Measurements from ENCODE around the gene TNS3.

TNS3 gene

DNA sequence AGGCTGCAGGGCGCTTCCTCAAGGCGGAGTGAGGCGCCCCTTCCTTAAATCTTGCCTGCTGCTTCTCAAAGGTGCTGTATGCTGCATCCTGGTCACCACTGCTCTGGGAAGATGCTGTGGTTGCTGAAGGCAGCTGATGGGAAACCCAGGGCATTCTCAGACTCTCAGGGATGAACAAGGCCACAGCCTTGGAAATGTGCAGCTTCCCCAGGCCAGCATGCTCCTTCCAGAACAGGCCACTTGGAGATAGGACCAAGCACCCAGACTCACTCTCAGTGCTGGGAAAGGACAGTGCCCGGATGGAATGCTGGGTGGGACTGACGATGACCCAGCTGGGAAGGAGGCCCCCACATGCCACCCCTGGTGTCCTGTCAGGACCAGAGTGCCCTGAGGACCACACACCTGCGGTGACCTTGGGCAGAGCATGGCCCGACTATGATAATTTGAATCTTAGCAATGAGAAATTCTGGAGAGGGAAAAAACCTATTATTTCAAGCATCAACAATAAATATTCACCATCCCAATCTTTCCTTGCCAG lies 235.5 kb downstream of the TNS3 start:
- CTCF ChIA-PET, result no interaction called here
- H3K4me3 ChIP-seq (ENCODE audit: control insufficient read depth in 1 of 7, extremely low read depth in 1 of 7, insufficient read depth in 4 of 7, low read depth in 2 of 7, low read length in 6 of 7), result no peak overlapping the region
- no peaks in the 10 kb centered on the region for H3K27me3 ChIP-seq (replicated peaks in 2 of 5; ENCODE audit: control insufficient read depth in 4 of 5, insufficient read depth in 5 of 5, low read length in 4 of 5)
- H3K36me3 ChIP-seq (ENCODE audit: control insufficient read depth in 4 of 4, insufficient read depth in 4 of 4, low read length in 3 of 4), result peaks cover 4 to 71% (median 45%) of the 10 kb centered on the region in 4 experiments
- 98% methylated on average over 5 of the region's 7 CpGs for WGBS (ENCODE audit: insufficient coverage)
- no peaks in the 10 kb centered on the region for H3K9me3 ChIP-seq (ENCODE audit: control extremely low read depth in 1 of 5, control insufficient read depth in 4 of 5, insufficient read depth in 2 of 5, low read depth in 1 of 5, low read length in 4 of 5)
- no peak for DNase-seq
- POLR2A ChIA-PET, result interaction anchor here (0.5 kb wide), 1 partner anchor 37 kb away, joined by 3 read pairs; no protein-coding TSS in a partner anchor
- H3K4me1 ChIP-seq (ENCODE audit: control extremely low read depth in 1 of 4, control insufficient read depth in 4 of 4, insufficient read depth in 4 of 4, low read length in 3 of 4), result no peaks in the 10 kb centered on the region
- H3K27ac ChIP-seq (ENCODE audit: insufficient read depth in 1 of 2, low read depth in 1 of 2, low read length in 2 of 2, poor library complexity in 1 of 2, severe bottlenecking in 2 of 2), result no peak overlapping the region

GRCh38 chr7:47345857-47346298 lies 236.0 kb downstream of the TNS3 start:
- ChIA-PET CTCF (no interaction called here), POLR2A (interaction anchor here (0.5 kb wide), 1 partner anchor 37 kb away, joined by 3 read pairs; no protein-coding TSS in a partner anchor)
- Histone ChIP-seq H3K4me1 (ENCODE audit: control extremely low read depth in 1 of 4, control insufficient read depth in 4 of 4, insufficient read depth in 4 of 4, low read length in 3 of 4) (no peaks in the 10 kb centered on the region), H3K9me3 (ENCODE audit: control extremely low read depth in 1 of 5, control insufficient read depth in 4 of 5, insufficient read depth in 2 of 5, low read depth in 1 of 5, low read length in 4 of 5) (no peaks in the 10 kb centered on the region), H3K27me3 (replicated peaks in 2 of 5; ENCODE audit: control insufficient read depth in 4 of 5, insufficient read depth in 5 of 5, low read length in 4 of 5) (no peaks in the 10 kb centered on the region), H3K27ac (ENCODE audit: insufficient read depth in 1 of 2, low read depth in 1 of 2, low read length in 2 of 2, poor library complexity in 1 of 2, severe bottlenecking in 2 of 2) (no peak overlapping the region), H3K4me3 (ENCODE audit: control insufficient read depth in 1 of 7, extremely low read depth in 1 of 7, insufficient read depth in 4 of 7, low read depth in 2 of 7, low read length in 6 of 7) (no peak overlapping the region), H3K36me3 (ENCODE audit: control insufficient read depth in 4 of 4, insufficient read depth in 4 of 4, low read length in 3 of 4) (peaks cover 4 to 73% (median 42%) of the 10 kb centered on the region in 4 experiments)
- WGBS (ENCODE audit: insufficient coverage), result 96% methylated on average over 11 of the region's 11 CpGs
- no peak for DNase-seq

GRCh38 chr7:47344171-47344955 lies 237.5 kb downstream of the TNS3 start:
- ChIA-PET CTCF (interaction anchor here (0.8 kb wide), 1 partner anchor 78 kb away, joined by 4 read pairs; no protein-coding TSS in a partner anchor), POLR2A (no interaction called here)
- no peaks in the 10 kb centered on the region for H3K4me1 ChIP-seq (ENCODE audit: control extremely low read depth in 1 of 4, control insufficient read depth in 4 of 4, insufficient read depth in 4 of 4, low read length in 3 of 4)
- DNase-seq, result no peak
- no peak overlapping the region for H3K27ac ChIP-seq (ENCODE audit: insufficient read depth in 1 of 2, low read depth in 1 of 2, low read length in 2 of 2, poor library complexity in 1 of 2, severe bottlenecking in 2 of 2)
- H3K36me3 ChIP-seq (ENCODE audit: control insufficient read depth in 4 of 4, insufficient read depth in 4 of 4, low read length in 3 of 4), result peaks cover 4 to 79% (median 40%) of the 10 kb centered on the region in 4 experiments
- WGBS (ENCODE audit: insufficient coverage), result 98% methylated on average over 32 of the region's 32 CpGs
- no peaks in the 10 kb centered on the region for H3K9me3 ChIP-seq (ENCODE audit: control extremely low read depth in 1 of 5, control insufficient read depth in 4 of 5, insufficient read depth in 2 of 5, low read depth in 1 of 5, low read length in 4 of 5)
- no peaks in the 10 kb centered on the region for H3K27me3 ChIP-seq (replicated peaks in 2 of 5; ENCODE audit: control insufficient read depth in 4 of 5, insufficient read depth in 5 of 5, low read length in 4 of 5)
- no peak overlapping the region for H3K4me3 ChIP-seq (ENCODE audit: control insufficient read depth in 1 of 7, extremely low read depth in 1 of 7, insufficient read depth in 4 of 7, low read depth in 2 of 7, low read length in 6 of 7)

DNA sequence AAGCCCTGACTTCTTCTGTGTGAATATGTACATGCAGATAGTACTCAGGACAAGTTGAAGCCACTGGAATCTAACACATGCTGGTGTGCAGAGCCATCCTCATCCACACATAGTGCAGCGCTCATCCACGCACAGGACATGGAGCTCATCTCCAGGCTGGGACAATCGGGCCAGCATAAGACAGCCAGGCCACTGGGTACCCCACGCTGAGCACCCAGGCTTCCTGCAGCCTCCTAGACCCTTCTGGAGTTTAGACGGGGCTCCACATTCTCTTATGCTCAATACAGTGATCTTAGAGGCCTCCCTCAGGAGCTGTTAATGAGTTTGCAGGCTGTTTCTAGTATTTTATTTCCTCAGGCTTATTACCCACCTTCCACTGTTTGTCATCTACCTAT lies 238.9 kb downstream of the TNS3 start:
- DNase-seq, result no peak
- Histone ChIP-seq H3K36me3 (ENCODE audit: control insufficient read depth in 4 of 4, insufficient read depth in 4 of 4, low read length in 3 of 4) (peaks cover 7 to 85% (median 42%) of the 10 kb centered on the region in 4 experiments), H3K4me1 (ENCODE audit: control extremely low read depth in 1 of 4, control insufficient read depth in 4 of 4, insufficient read depth in 4 of 4, low read length in 3 of 4) (no peaks in the 10 kb centered on the region), H3K27me3 (replicated peaks in 2 of 5; ENCODE audit: control insufficient read depth in 4 of 5, insufficient read depth in 5 of 5, low read length in 4 of 5) (no peaks in the 10 kb centered on the region), H3K27ac (ENCODE audit: insufficient read depth in 1 of 2, low read depth in 1 of 2, low read length in 2 of 2, poor library complexity in 1 of 2, severe bottlenecking in 2 of 2) (no peak overlapping the region), H3K4me3 (ENCODE audit: control insufficient read depth in 1 of 7, extremely low read depth in 1 of 7, insufficient read depth in 4 of 7, low read depth in 2 of 7, low read length in 6 of 7) (no peak overlapping the region), H3K9me3 (ENCODE audit: control extremely low read depth in 1 of 5, control insufficient read depth in 4 of 5, insufficient read depth in 2 of 5, low read depth in 1 of 5, low read length in 4 of 5) (peaks cover 0 to 3% (median 0%) of the 10 kb centered on the region in 5 experiments)
- 100% methylated on average over 4 of the region's 5 CpGs for WGBS (ENCODE audit: insufficient coverage)
- ChIA-PET CTCF (no interaction called here), POLR2A (no interaction called here)

DNA sequence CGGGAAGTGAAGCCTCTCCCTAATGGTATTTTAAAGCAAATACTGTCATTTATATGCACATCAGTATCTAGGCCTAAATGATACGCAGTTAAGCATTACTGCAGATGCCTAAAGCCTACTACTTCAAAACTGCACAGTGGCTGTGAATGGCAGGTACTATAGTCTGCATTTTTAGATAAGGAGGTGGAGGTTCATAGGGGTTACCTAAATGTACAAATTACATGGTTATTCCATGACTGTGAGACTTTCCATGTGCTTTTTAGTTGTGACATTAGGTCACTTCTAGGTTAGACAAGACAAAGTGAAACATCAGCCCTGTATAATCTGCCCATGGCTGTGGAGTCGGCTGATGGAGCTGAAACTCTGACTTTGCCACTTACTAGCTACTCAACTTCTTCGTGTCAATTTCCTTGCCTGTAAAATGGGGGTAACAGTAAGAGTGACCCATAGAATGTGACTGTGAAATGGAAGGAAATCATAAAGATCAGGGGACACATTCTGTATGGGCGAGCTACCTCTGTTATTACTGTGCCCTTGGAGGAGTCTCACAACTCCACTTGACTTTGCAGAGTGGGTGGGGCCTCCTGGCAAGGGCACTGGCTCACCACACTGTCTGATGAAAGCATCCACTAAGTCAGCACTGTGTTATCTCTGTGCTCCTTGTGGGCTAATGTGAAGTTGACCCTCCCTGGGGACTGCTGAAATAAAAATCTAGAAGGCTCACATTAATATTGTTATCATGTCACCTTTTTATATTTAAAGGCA lies 239.4 kb downstream of the TNS3 start:
- Histone ChIP-seq H3K27ac (ENCODE audit: insufficient read depth in 1 of 2, low read depth in 1 of 2, low read length in 2 of 2, poor library complexity in 1 of 2, severe bottlenecking in 2 of 2) (no peak overlapping the region), H3K36me3 (ENCODE audit: control insufficient read depth in 4 of 4, insufficient read depth in 4 of 4, low read length in 3 of 4) (peaks cover 10 to 85% (median 41%) of the 10 kb centered on the region in 4 experiments), H3K9me3 (ENCODE audit: control extremely low read depth in 1 of 5, control insufficient read depth in 4 of 5, insufficient read depth in 2 of 5, low read depth in 1 of 5, low read length in 4 of 5) (peaks cover 0 to 4% (median 0%) of the 10 kb centered on the region in 5 experiments), H3K4me1 (ENCODE audit: control extremely low read depth in 1 of 4, control insufficient read depth in 4 of 4, insufficient read depth in 4 of 4, low read length in 3 of 4) (no peaks in the 10 kb centered on the region), H3K27me3 (replicated peaks in 2 of 5; ENCODE audit: control insufficient read depth in 4 of 5, insufficient read depth in 5 of 5, low read length in 4 of 5) (no peaks in the 10 kb centered on the region), H3K4me3 (ENCODE audit: control insufficient read depth in 1 of 7, extremely low read depth in 1 of 7, insufficient read depth in 4 of 7, low read depth in 2 of 7, low read length in 6 of 7) (no peak overlapping the region)
- CTCF ChIA-PET, result no interaction called here
- POLR2A ChIA-PET, result no interaction called here
- WGBS (ENCODE audit: insufficient coverage), result 100% methylated on average over 3 of the region's 5 CpGs
- peak in 1 of 3 donors; percentile 19 for DNase-seq

- Histone ChIP-seq H3K9me3 (ENCODE audit: control extremely low read depth in 1 of 5, control insufficient read depth in 4 of 5, insufficient read depth in 2 of 5, low read depth in 1 of 5, low read length in 4 of 5) (peaks cover 0 to 5% (median 0%) of the 10 kb centered on the region in 5 experiments), H3K4me3 (ENCODE audit: control insufficient read depth in 1 of 7, extremely low read depth in 1 of 7, insufficient read depth in 4 of 7, low read depth in 2 of 7, low read length in 6 of 7) (no peak overlapping the region), H3K4me1 (ENCODE audit: control extremely low read depth in 1 of 4, control insufficient read depth in 4 of 4, insufficient read depth in 4 of 4, low read length in 3 of 4) (no peaks in the 10 kb centered on the region), H3K27ac (ENCODE audit: insufficient read depth in 1 of 2, low read depth in 1 of 2, low read length in 2 of 2, poor library complexity in 1 of 2, severe bottlenecking in 2 of 2) (no peak overlapping the region), H3K36me3 (ENCODE audit: control insufficient read depth in 4 of 4, insufficient read depth in 4 of 4, low read length in 3 of 4) (peaks cover 15 to 90% (median 43%) of the 10 kb centered on the region in 4 experiments), H3K27me3 (replicated peaks in 2 of 5; ENCODE audit: control insufficient read depth in 4 of 5, insufficient read depth in 5 of 5, low read length in 4 of 5) (no peaks in the 10 kb centered on the region)
- CTCF ChIA-PET, result no interaction called here
- POLR2A ChIA-PET, result no interaction called here
- WGBS (ENCODE audit: insufficient coverage), result 100% methylated on average over 2 of the region's 3 CpGs
- no peak for DNase-seq
Measured at GRCh38 chr7:47340517-47340916, 241.4 kb downstream of the TNS3 start.
